ENCODE data around the gene CAV1.
"Not testable (repeated sequence)": the region's sequence is repeated elsewhere in the genome, so short reads cannot be mapped to it uniquely, and the experiment has no call there.

The CAV1 gene

GRCh38 chr7:116524609-116525297 lies at the start of gene CAV1:
TSS of gene CAV1 (plus strand) at chr7:116525036. CDS start at chr7:116525063, 27 bp downstream.
- Histone ChIP-seq H3K27ac (peak within 1 kb of the TSS; percentile 93 to 99), H3K4me1 (peaks cover 0 to 37% (median 7%) of the 10 kb centered on the region in 4 donors), H3K9me3 (no peaks in the 10 kb centered on the region), H3K27me3 (no peaks in the 10 kb centered on the region), H3K36me3 (peaks cover 0 to 6% (median 0%) of the 10 kb centered on the region in 3 donors), H3K4me3 (peak within 1 kb of the TSS; percentile 76 to 90)
- DNase-seq: peak; percentile 89 to 96
- peak in 1 of 2 experiments; percentile 36 for TF ChIP-seq CTCF (IDR thresholded peaks at IDR 0.05)
- intact Hi-C loops (cut with DNase I; ENCODE audit: low total_unique reads): loop anchor here (5.0 kb wide), 2 partner anchors 58 to 267 kb away; no protein-coding TSS in a partner anchor

- TF ChIP-seq CTCF (IDR thresholded peaks at IDR 0.05): no peak
- Histone ChIP-seq H3K36me3 (no peaks in the 10 kb centered on the region), H3K4me1 (peaks cover 0 to 5% (median 2%) of the 10 kb centered on the region in 4 donors), H3K27ac (no peak overlapping the region), H3K9me3 (no peaks in the 10 kb centered on the region), H3K4me3 (no peak overlapping the region), H3K27me3 (no peaks in the 10 kb centered on the region)
- no peak for DNase-seq
- intact Hi-C loops (cut with DNase I; ENCODE audit: low total_unique reads): no loop called here
These were observed 47.2 kb upstream of the CAV1 start for GRCh38 chr7:116477625-116478024.

- no peak for TF ChIP-seq CTCF (IDR thresholded peaks at IDR 0.05)
- Histone ChIP-seq H3K4me1 (peaks cover 0 to 13% (median 0%) of the 10 kb centered on the region in 4 donors), H3K4me3 (no peak overlapping the region), H3K36me3 (no peaks in the 10 kb centered on the region), H3K27ac (no peak overlapping the region), H3K9me3 (no peaks in the 10 kb centered on the region), H3K27me3 (no peaks in the 10 kb centered on the region)
- intact Hi-C loops (cut with DNase I; ENCODE audit: low total_unique reads): no loop called here
- no peak for DNase-seq
These were observed 46.0 kb upstream of the CAV1 start for GRCh38 chr7:116478834-116479233.

GRCh38 chr7:116483271-116483942 lies 41.4 kb upstream of the CAV1 start:
- Histone ChIP-seq H3K4me3 (no peak overlapping the region), H3K4me1 (peaks cover 0 to 31% (median 2%) of the 10 kb centered on the region in 4 donors), H3K36me3 (no peaks in the 10 kb centered on the region), H3K27me3 (no peaks in the 10 kb centered on the region), H3K27ac (no peak overlapping the region), H3K9me3 (no peaks in the 10 kb centered on the region)
- intact Hi-C loops (cut with DNase I; ENCODE audit: low total_unique reads): no loop called here
- TF ChIP-seq CTCF (IDR thresholded peaks at IDR 0.05): no peak
- no peak for DNase-seq

- DNase-seq; H3K9me3 ChIP-seq; H3K27me3 ChIP-seq; intact Hi-C loops (cut with DNase I; ENCODE audit: low total_unique reads); H3K36me3 ChIP-seq; H3K4me3 ChIP-seq; H3K27ac ChIP-seq: not testable (repeated sequence)
- peaks cover 0 to 39% (median 2%) of the 10 kb centered on the region in 4 donors for H3K4me1 ChIP-seq
These were observed 40.4 kb upstream of the CAV1 start for GRCh38 chr7:116484389-116484788.

GRCh38 chr7:116487907-116488521 lies 36.8 kb upstream of the CAV1 start:
- intact Hi-C loops (cut with DNase I; ENCODE audit: low total_unique reads): no loop called here
- no peak for DNase-seq
- H3K36me3 ChIP-seq: no peaks in the 10 kb centered on the region
- H3K27me3 ChIP-seq: no peaks in the 10 kb centered on the region
- TF ChIP-seq CTCF (IDR thresholded peaks at IDR 0.05): no peak
- no peak overlapping the region for H3K4me3 ChIP-seq
- peak overlapping the region in 1 of 2 donors; percentile 98 for H3K27ac ChIP-seq
- H3K9me3 ChIP-seq: no peaks in the 10 kb centered on the region
- peaks cover 0 to 71% (median 21%) of the 10 kb centered on the region in 4 donors for H3K4me1 ChIP-seq
